ENCODE measurements around the gene LDB2. TPM values are rescaled to one million over a fixed set of nuclear protein-coding genes. Genes with fewer than 3 reads are reported as not detected.

The LDB2 gene
- total and polyA plus RNA-seq, 2 of the 8 experiments (the other 6 are each of a cell fraction or from before 2014, with no cell fraction given) = 57.0 to 140 TPM

DNA sequence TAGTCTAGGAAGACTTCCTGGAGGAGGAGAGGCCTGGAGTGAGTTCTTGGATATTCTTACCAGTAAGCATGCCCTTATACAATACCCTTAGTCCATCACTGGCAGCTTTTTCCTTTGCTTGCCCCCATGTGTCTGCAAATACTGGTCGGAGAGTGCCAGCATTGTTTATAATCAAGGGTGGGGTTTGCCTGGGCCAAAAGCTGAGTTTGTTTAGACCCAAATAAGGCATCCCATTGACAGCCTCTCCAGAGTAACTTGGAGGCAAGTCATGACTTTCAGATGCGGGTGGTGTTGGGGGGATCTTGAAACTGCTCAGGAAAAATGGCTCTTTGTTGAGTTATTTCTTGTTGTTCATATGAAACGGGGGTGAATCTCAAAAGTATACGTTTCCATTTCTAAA lies 413.7 kb downstream of the LDB2 start:
- Histone ChIP-seq H4K8ac (ENCODE audit: extremely low read depth, insufficient read depth, low read length) (no peak overlapping the region), H3K79me1 (ENCODE audit: low read depth, low read length) (no peaks in the 10 kb centered on the region), H2AK5ac (ENCODE audit: low read depth, low read length) (no peak overlapping the region), H3K36me3 (ENCODE audit: control insufficient read depth in 2 of 4, insufficient read depth in 4 of 4, low read length in 3 of 4) (no peaks in the 10 kb centered on the region), H2BK15ac (ENCODE audit: low read length) (no peak overlapping the region), H3K27me3 (replicated peaks in 1 of 4; ENCODE audit: control insufficient read depth in 3 of 4, extremely low read depth in 1 of 4, insufficient read depth in 3 of 4, low read length in 3 of 4) (peaks cover 0 to 2% (median 0%) of the 10 kb centered on the region in 4 experiments; a peak in 1 of 7 replicates), H2BK12ac (ENCODE audit: low read depth, low read length) (no peak overlapping the region), H3K4me1 (replicated peaks in 1 of 4; ENCODE audit: control insufficient read depth in 3 of 4, insufficient read depth in 4 of 4, low read length in 3 of 4) (no peaks in the 10 kb centered on the region), H3K23me2 (ENCODE audit: low read depth, low read length) (no peaks in the 10 kb centered on the region), H2BK5ac (ENCODE audit: low read depth, low read length) (no peak overlapping the region), H3K79me2 (ENCODE audit: control insufficient read depth in 1 of 2, insufficient read depth in 2 of 2, low read length in 2 of 2) (no peaks in the 10 kb centered on the region), H3K4me3 (ENCODE audit: extremely low read depth in 1 of 4, insufficient read depth in 2 of 4, low read depth in 3 of 4, low read length in 4 of 4) (no peak overlapping the region), H3K14ac (ENCODE audit: insufficient read length) (no peak overlapping the region), H3K23ac (ENCODE audit: insufficient read length) (no peak overlapping the region), H3K9ac (replicated peaks in 1 of 4; ENCODE audit: extremely low read depth in 1 of 4, low read depth in 3 of 4, low read length in 3 of 4) (no peak overlapping the region), H3K27ac (ENCODE audit: low read depth, low read length) (no peak overlapping the region), H3K4ac (replicated peaks; ENCODE audit: insufficient read length, low read depth, low read length) (no peak overlapping the region), H2BK20ac (ENCODE audit: low read length) (no peak overlapping the region), H2BK120ac (replicated peaks; ENCODE audit: low read depth, low read length) (no peak overlapping the region), H3K56ac (replicated peaks; ENCODE audit: insufficient read length, low read depth, low read length) (no peak overlapping the region), H4K5ac (ENCODE audit: insufficient read length, low read depth, low read length) (no peak overlapping the region), H3K9me3 (ENCODE audit: insufficient read depth in 2 of 2, low read depth in 1 of 2, low read length in 1 of 2) (no peaks in the 10 kb centered on the region), H2AFZ (ENCODE audit: low read length) (no peak overlapping the region), H3K4me2 (ENCODE audit: insufficient read depth in 1 of 2, low read depth in 2 of 2, low read length in 2 of 2) (no peak overlapping the region), H4K91ac (replicated peaks; ENCODE audit: insufficient read length, low read length) (no peak overlapping the region), H3K18ac (ENCODE audit: extremely low read depth, low read length) (no peak overlapping the region), H4K20me1 (replicated peaks in 1 of 2; ENCODE audit: control insufficient read depth in 1 of 2, insufficient read depth in 2 of 2, low read length in 2 of 2) (no peaks in the 10 kb centered on the region)
- DNase-seq (ENCODE audit: low read depth in 1 of 2, low spot score in 2 of 2) (no peak), FAIRE-seq (no peak)
- 87% methylated on average over 4 of the region's 4 CpGs; no CpG with 5 or more reads in 1 of the 2 experiments for WGBS, 2 experiments (ENCODE audit: extremely low coverage in 1 of 2, insufficient coverage in 1 of 2, insufficient read length in 1 of 2, insufficient replicate concordance in 2 of 2, low coverage in 1 of 2, low lambda C conversion rate in 2 of 2, missing lambda C conversion rate in 1 of 2)
- POLR2A ChIA-PET (ENCODE audit: partially characterized antibody) = no interaction called here
- TF ChIP-seq, protein P1, sequence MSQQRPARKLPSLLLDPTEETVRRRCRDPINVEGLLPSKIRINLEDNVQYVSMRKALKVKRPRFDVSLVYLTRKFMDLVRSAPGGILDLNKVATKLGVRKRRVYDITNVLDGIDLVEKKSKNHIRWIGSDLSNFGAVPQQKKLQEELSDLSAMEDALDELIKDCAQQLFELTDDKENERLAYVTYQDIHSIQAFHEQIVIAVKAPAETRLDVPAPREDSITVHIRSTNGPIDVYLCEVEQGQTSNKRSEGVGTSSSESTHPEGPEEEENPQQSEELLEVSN (IDR thresholded peaks at IDR 0.05) = no peak
- TF ChIP-seq RBBP5 (IDR thresholded peaks at IDR 0.05; ENCODE audit: borderline replicate concordance, low read depth, low read length) (no peak), YY1 (IDR thresholded peaks at IDR 0.05; ENCODE audit: low read depth, low read length) (no peak), CBX8 (IDR thresholded peaks at IDR 0.05; ENCODE audit: borderline replicate concordance, low read depth, low read length) (no peak), PHF8 (conservative IDR thresholded peaks at IDR 0.05; ENCODE audit: low read depth, low read length) (no peak), JUN (IDR thresholded peaks at IDR 0.05; ENCODE audit: low read depth, low read length) (no peak), EP300 (IDR thresholded peaks at IDR 0.05; ENCODE audit: borderline replicate concordance in 1 of 2, low read depth in 2 of 2, low read length in 2 of 2) (no peak), BRCA1 (IDR thresholded peaks at IDR 0.05; ENCODE audit: low read depth, low read length) (no peak)
- TF ChIP-seq, protein P2, sequence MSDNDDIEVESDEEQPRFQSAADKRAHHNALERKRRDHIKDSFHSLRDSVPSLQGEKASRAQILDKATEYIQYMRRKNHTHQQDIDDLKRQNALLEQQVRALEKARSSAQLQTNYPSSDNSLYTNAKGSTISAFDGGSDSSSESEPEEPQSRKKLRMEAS (IDR thresholded peaks at IDR 0.05) = no peak
- CTCF ChIA-PET (ENCODE audit: partially characterized antibody) = interaction anchor here (0.7 kb wide), 1 partner anchor 42 kb away, joined by 3 read pairs; no protein-coding TSS in a partner anchor

Data from H1 (cell line).